ENCODE data around the gene BTNL8. TPM values are rescaled to one million over a fixed set of nuclear protein-coding genes. Genes with fewer than 3 reads are reported as not detected.
"Not testable (repeated sequence)": the region's sequence is repeated elsewhere in the genome, so short reads cannot be mapped to it uniquely, and the experiment has no call there.

Gene BTNL8
- total RNA-seq, 6 experiments from 2014 or later, result 0.18 to 0.93 (median 0.32) TPM

DNA sequence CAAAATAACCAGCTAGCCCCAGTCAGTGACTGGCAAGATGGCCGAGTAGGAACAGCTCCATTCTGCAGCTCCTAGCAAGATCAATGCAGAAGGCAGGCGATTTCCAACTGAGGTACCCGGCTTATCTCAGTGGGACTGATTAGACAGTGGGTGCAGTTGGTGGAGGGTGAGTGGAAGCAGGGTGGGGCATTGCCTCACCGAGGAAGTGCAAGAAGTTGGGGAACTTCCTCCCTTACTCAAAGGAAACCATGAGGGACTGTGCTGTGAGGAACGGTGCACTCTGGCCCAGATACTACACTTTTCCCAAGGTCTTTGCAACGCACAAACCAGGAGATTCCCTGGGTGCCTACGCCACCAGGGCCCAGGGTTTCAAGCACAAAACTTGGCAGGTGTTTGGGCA lies 9.6 kb upstream of the BTNL8 start:
- 41% methylated on average over 6 of the region's 7 CpGs for WGBS (ENCODE audit: insufficient coverage, low coverage, low lambda C conversion rate, missing lambda C conversion rate)
- Histone ChIP-seq H3K9me3 (no peaks in the 10 kb centered on the region), H3K27ac (no peak overlapping the region), H3K4me3 (no peak overlapping the region), H3K36me3 (no peaks in the 10 kb centered on the region), H3K4me1 (no peaks in the 10 kb centered on the region), H3K27me3 (no peaks in the 10 kb centered on the region)
- TF ChIP-seq, protein P1, sequence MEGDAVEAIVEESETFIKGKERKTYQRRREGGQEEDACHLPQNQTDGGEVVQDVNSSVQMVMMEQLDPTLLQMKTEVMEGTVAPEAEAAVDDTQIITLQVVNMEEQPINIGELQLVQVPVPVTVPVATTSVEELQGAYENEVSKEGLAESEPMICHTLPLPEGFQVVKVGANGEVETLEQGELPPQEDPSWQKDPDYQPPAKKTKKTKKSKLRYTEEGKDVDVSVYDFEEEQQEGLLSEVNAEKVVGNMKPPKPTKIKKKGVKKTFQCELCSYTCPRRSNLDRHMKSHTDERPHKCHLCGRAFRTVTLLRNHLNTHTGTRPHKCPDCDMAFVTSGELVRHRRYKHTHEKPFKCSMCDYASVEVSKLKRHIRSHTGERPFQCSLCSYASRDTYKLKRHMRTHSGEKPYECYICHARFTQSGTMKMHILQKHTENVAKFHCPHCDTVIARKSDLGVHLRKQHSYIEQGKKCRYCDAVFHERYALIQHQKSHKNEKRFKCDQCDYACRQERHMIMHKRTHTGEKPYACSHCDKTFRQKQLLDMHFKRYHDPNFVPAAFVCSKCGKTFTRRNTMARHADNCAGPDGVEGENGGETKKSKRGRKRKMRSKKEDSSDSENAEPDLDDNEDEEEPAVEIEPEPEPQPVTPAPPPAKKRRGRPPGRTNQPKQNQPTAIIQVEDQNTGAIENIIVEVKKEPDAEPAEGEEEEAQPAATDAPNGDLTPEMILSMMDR (IDR thresholded peaks at IDR 0.05), result no peak
- TF ChIP-seq POLR2A (IDR thresholded peaks at IDR 0.05), result no peak
- intact Hi-C loops (cut with DNase I), result no loop called here
- no peak for DNase-seq
- peak in 2 of 4 donors; percentile 38 to 47 for ATAC-seq

DNA sequence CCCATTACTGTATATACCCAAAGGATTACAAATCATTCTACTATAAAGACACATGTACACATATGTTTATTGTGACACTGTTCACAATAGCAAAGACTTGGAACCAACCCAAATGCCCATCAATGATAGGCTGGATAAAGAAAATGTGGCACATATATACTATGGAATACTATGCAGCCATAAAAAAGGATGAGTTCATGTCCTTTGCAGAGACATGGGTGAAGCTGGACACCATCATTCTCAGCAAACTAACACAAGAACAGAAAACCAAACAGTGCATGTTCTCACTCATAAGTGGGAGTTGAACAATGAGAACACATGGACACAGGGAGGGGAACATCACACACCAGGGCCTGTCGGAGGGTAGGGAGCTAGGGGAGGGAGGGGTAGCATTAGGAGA lies 3.6 kb upstream of the BTNL8 start:
- H3K4me3 ChIP-seq; ATAC-seq; H3K36me3 ChIP-seq; intact Hi-C loops (cut with DNase I); H3K27ac ChIP-seq; H3K27me3 ChIP-seq; DNase-seq; H3K4me1 ChIP-seq; H3K9me3 ChIP-seq: not testable (repeated sequence)
- WGBS (ENCODE audit: insufficient coverage, low coverage, low lambda C conversion rate, missing lambda C conversion rate), result 100% methylated on average over 1 of the region's 1 CpG

DNA sequence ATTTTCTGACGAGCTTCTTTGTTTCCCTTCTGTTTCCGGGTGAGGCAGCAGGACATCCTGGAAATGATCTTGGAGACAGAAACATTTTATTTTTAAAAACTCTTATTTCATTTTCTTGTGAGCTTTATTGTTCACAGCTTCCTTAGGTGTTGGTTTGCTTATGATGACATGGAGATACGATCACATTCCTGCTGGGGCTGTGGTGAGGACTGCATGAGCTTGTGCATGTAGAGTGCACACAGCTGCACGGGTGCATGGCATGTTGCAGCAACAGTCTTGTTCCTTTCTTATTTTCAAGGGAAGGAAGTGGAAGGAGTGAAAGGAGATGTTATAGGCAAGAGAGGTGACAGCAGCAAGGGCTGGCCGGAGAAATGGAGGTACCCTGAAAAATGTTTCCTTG lies 1.2 kb downstream of the BTNL8 start:
- no peaks in the 10 kb centered on the region for H3K4me1 ChIP-seq
- 32% methylated on average over 5 of the region's 5 CpGs for WGBS (ENCODE audit: insufficient coverage, low coverage, low lambda C conversion rate, missing lambda C conversion rate)
- H3K27me3 ChIP-seq, result no peaks in the 10 kb centered on the region
- intact Hi-C loops (cut with DNase I), result no loop called here
- DNase-seq (no peak), ATAC-seq (no peak)
- TF ChIP-seq, protein P1 (IDR thresholded peaks at IDR 0.05), result no peak
- no peak for TF ChIP-seq POLR2A (IDR thresholded peaks at IDR 0.05)
- H3K9me3 ChIP-seq, result no peaks in the 10 kb centered on the region
- H3K27ac ChIP-seq, result no peak overlapping the region
- H3K4me3 ChIP-seq, result no peak overlapping the region
- no peaks in the 10 kb centered on the region for H3K36me3 ChIP-seq

DNA sequence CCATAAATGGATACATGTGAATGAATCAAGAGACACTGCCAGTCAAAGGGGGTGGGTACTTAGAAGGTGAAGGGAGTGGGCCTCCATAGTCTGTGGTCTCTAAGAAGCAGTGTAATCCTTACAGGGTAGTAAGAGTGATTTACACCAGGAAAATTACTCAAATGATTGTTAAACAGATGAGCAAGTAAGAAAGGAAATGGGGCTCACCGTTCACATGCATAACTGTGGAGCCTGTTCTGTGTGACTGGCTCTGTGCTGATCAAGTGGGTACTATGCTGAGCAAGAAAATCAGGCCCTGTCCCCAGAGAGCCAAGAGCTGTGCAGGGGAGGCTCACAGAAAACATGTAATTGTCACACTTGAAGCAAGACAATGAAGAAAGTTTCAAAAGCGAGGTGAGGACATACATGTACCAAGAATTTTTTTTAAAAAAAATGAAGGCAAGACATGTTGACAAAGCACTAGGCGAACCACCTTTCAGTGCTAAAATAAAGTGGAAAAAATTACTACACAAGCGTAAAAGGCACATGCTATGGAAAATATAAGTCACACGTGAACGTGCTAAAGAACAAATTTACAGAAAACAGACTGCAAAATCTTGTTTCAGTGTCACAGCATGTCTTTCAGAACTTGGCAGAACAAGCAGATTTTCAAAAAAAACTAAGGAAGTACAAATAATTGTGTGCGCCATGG lies 2.5 kb downstream of the BTNL8 start:
- Histone ChIP-seq H3K4me3 (no peak overlapping the region), H3K27ac (no peak overlapping the region), H3K36me3 (no peaks in the 10 kb centered on the region), H3K4me1 (no peaks in the 10 kb centered on the region), H3K27me3 (no peaks in the 10 kb centered on the region), H3K9me3 (no peaks in the 10 kb centered on the region)
- intact Hi-C loops (cut with DNase I), result no loop called here
- TF ChIP-seq, protein P1 (IDR thresholded peaks at IDR 0.05), result no peak
- TF ChIP-seq POLR2A (IDR thresholded peaks at IDR 0.05), result no peak
- 70% methylated on average over 7 of the region's 7 CpGs for WGBS (ENCODE audit: insufficient coverage, low coverage, low lambda C conversion rate, missing lambda C conversion rate)
- no peak for ATAC-seq
- no peak for DNase-seq

DNA sequence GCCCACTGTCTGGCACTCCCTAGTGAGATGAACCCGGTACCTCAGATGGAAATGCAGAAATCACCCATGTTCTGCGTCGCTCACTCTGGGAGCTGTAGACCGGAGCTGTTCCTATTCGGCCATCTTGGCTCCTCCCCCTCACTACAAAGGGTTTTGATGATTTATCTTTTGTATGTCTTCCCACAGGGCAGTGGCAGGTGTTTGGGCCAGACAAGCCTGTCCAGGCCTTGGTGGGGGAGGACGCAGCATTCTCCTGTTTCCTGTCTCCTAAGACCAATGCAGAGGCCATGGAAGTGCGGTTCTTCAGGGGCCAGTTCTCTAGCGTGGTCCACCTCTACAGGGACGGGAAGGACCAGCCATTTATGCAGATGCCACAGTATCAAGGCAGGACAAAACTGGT lies 9.4 kb downstream of the BTNL8 start:
- TF ChIP-seq, protein P1 (IDR thresholded peaks at IDR 0.05), result no peak
- TF ChIP-seq POLR2A (IDR thresholded peaks at IDR 0.05), result no peak
- no peak for ATAC-seq
- no peaks in the 10 kb centered on the region for H3K9me3 ChIP-seq
- 89% methylated on average over 3 of the region's 9 CpGs for WGBS (ENCODE audit: insufficient coverage, low coverage, low lambda C conversion rate, missing lambda C conversion rate)
- intact Hi-C loops (cut with DNase I), result no loop called here
- no peak overlapping the region for H3K27ac ChIP-seq
- no peaks in the 10 kb centered on the region for H3K4me1 ChIP-seq
- no peaks in the 10 kb centered on the region for H3K36me3 ChIP-seq
- no peak for DNase-seq
- H3K27me3 ChIP-seq, result no peaks in the 10 kb centered on the region
- H3K4me3 ChIP-seq, result no peak overlapping the region
